A549 treated with AZD9567 at 1 μM for 4 hours (cell line): ENCODE results near the gene CCL7. TPM values are rescaled to one million over a fixed set of nuclear protein-coding genes. Genes with fewer than 3 reads are reported as not detected.

Experiments used
- total RNA-seq: library from RNA; stranded (reverse); fragments of 200-300 nt; extraction: Qiagen RNA extraction; gene quantifications from 5 replicates; pipeline ENCODE4 v1.2.3, GENCODE V29; 2022; ENCODE audit not compliant: insufficient read depth

CCL7 gene
- total RNA-seq = 0.21 to 0.70 TPM (median 0.28 TPM) in 3 of 5 replicates, not detected in the others

DNA sequence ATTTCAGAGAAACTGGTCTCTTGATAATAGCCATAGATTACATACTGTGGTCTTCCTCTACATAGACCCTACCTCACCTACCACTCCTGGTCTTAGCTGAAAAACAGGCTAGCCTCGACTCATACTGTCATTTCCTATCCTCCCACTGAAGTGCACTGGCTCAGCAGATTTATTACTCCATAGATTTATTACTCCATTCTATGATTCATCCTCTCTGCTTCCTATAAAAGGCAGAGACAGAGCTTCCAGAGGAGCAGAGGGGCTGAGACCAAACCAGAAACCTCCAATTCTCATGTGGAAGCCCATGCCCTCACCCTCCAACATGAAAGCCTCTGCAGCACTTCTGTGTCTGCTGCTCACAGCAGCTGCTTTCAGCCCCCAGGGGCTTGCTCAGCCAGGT lies at the start of gene CCL7:
CCL7 (plus strand) TSS at position 253 of the 400 bp plus-strand sequence; CDS start at position 323, 70 bp downstream.

DNA sequence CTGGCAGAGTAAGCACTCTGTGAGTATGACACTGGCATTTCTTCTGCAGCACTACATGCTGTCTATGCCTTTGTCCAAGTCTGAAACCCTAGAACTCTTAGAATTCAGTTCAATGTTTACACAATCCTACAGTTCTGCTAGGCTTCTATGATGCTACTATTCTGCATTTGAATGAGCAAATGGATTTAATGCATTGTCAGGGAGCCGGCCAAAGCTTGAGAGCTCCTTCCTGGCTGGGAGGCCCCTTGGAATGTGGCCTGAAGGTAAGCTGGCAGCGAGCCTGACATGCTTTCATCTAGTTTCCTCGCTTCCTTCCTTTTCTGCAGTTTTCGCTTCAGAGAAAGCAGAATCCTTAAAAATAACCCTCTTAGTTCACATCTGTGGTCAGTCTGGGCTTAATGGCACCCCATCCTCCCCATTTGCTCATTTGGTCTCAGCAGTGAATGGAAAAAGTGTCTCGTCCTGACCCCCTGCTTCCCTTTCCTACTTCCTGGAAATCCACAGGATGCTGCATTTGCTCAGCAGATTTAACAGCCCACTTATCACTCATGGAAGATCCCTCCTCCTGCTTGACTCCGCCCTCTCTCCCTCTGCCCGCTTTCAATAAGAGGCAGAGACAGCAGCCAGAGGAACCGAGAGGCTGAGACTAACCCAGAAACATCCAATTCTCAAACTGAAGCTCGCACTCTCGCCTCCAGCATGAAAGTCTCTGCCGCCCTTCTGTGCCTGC lies 15.2 kb upstream of the CCL7 start, which contains the start of gene CCL2:
CCL2 (plus strand) TSS at position 635 of the 730 bp plus-strand sequence; CDS start at position 700, 65 bp downstream.

DNA sequence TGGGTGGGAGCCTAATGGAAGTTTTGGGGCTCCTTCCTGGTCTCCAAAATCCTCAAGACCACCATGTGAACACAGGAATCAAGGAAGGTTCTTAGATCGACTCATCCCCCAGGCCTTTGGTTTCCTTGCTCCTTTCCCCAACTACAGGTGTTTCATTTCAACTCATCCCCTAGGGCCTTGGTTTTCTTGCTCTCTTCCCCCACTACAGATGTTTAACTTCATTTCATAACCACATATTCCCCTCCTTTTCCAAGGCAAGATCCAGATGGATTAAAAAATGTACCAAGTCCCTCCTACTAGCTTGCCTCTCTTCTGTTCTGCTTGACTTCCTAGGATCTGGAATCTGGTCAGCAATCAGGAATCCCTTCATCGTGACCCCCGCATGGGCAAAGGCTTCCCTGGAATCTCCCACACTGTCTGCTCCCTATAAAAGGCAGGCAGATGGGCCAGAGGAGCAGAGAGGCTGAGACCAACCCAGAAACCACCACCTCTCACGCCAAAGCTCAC lies 15.3 kb downstream of the CCL7 start, which contains the start of gene CCL11:
CCL11 (plus strand) TSS at position 457 of the 507 bp plus-strand sequence. CDS start 67 bp downstream, outside the sequence.

DNA sequence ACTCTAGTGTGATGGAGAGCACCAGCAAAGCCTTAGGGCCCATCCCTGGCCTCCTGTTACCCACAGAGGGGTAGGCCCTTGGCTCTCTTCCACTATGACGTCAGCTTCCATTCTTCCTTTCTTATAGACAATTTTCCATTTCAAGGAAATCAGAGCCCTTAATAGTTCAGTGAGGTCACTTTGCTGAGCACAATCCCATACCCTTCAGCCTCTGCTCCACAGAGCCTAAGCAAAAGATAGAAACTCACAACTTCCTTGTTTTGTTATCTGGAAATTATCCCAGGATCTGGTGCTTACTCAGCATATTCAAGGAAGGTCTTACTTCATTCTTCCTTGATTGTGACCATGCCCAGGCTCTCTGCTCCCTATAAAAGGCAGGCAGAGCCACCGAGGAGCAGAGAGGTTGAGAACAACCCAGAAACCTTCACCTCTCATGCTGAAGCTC lies 49.0 kb downstream of the CCL7 start, which contains the start of gene CCL8:
CCL8 (plus strand) TSS at position 397 of the 445 bp plus-strand sequence. CDS start 67 bp downstream, outside the sequence.

Other genes with a start within 250 kb of the CCL7 start
- 7.9 to 11.1 TPM (median 10.2 TPM) in 5 replicates for gene CCL2, start 14.9 kb upstream of the CCL7 start, total RNA-seq
- gene CCL11, start 15.5 kb downstream of the CCL7 start, total RNA-seq = not detected in 5 replicates
- not detected in 5 replicates for gene CCL8, start 49.2 kb downstream of the CCL7 start, total RNA-seq
- gene CCL13, start 86.3 kb downstream of the CCL7 start, total RNA-seq = not detected in 5 replicates
- not detected in 5 replicates for gene CCL1, start 93.0 kb downstream of the CCL7 start, total RNA-seq